ENCODE results near the gene FAF2. TPM values are rescaled to one million over a fixed set of nuclear protein-coding genes. Genes with fewer than 3 reads are reported as not detected.

The FAF2 gene
- total RNA-seq, 1 donor from 2014 or later, result 45.5 TPM

DNA sequence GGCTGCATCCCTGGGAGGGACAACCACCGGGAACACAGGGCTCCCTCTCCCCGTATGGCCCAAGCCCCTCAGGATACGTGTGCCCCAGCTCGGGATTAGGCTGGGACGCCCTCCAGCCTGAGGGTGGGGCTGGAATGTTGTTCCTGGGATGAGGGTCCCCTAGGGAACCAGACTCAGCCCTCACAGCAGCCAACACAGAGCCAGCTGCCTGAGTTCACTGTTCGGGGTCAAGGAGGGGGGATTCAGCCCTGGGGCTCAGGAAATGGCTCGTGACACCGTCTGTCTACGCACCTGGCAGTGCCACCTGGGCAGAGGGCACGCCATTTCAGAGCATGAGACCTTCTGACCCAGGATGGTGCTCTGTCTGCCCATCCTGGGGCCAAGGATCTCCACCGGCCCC lies 80.1 kb downstream of the FAF2 start:
- TF ChIP-seq, protein P1, sequence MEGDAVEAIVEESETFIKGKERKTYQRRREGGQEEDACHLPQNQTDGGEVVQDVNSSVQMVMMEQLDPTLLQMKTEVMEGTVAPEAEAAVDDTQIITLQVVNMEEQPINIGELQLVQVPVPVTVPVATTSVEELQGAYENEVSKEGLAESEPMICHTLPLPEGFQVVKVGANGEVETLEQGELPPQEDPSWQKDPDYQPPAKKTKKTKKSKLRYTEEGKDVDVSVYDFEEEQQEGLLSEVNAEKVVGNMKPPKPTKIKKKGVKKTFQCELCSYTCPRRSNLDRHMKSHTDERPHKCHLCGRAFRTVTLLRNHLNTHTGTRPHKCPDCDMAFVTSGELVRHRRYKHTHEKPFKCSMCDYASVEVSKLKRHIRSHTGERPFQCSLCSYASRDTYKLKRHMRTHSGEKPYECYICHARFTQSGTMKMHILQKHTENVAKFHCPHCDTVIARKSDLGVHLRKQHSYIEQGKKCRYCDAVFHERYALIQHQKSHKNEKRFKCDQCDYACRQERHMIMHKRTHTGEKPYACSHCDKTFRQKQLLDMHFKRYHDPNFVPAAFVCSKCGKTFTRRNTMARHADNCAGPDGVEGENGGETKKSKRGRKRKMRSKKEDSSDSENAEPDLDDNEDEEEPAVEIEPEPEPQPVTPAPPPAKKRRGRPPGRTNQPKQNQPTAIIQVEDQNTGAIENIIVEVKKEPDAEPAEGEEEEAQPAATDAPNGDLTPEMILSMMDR (IDR thresholded peaks at IDR 0.05; ENCODE audit: insufficient read depth, low read length, poor library complexity, severe bottlenecking), result no peak
- no peak for DNase-seq (ENCODE audit: low read depth)
- Histone ChIP-seq H3K27me3 (ENCODE audit: control insufficient read depth, insufficient read depth, low read length) (no peaks in the 10 kb centered on the region), H3K4me3 (ENCODE audit: low read depth, low read length) (no peak overlapping the region), H3K36me3 (ENCODE audit: control insufficient read depth, insufficient read depth, low read length) (peaks cover 5% of the 10 kb centered on the region)

DNA sequence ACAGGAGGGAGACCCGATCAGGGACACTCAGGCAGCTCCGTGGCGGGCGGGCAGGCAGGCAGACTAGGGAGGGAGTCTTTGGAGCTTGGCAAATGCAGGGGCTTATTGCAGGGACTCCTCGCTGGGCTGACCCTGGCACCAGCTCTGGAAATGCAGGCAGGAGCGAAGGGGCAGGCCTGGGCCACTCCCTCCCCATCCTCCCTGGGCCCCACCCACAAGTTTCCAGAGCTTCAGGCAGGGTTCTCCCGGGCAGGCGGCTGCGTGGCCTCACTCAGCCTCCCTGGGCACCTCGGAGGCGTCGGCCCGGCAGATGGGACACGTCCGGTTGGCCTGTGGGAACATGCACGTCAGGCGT lies 80.6 kb downstream of the FAF2 start:
- no peak for DNase-seq (ENCODE audit: low read depth)
- Histone ChIP-seq H3K27me3 (ENCODE audit: control insufficient read depth, insufficient read depth, low read length) (no peaks in the 10 kb centered on the region), H3K36me3 (ENCODE audit: control insufficient read depth, insufficient read depth, low read length) (peaks cover 5% of the 10 kb centered on the region), H3K4me3 (ENCODE audit: low read depth, low read length) (no peak overlapping the region)
- TF ChIP-seq, protein P1 (IDR thresholded peaks at IDR 0.05; ENCODE audit: insufficient read depth, low read length, poor library complexity, severe bottlenecking), result no peak

DNA sequence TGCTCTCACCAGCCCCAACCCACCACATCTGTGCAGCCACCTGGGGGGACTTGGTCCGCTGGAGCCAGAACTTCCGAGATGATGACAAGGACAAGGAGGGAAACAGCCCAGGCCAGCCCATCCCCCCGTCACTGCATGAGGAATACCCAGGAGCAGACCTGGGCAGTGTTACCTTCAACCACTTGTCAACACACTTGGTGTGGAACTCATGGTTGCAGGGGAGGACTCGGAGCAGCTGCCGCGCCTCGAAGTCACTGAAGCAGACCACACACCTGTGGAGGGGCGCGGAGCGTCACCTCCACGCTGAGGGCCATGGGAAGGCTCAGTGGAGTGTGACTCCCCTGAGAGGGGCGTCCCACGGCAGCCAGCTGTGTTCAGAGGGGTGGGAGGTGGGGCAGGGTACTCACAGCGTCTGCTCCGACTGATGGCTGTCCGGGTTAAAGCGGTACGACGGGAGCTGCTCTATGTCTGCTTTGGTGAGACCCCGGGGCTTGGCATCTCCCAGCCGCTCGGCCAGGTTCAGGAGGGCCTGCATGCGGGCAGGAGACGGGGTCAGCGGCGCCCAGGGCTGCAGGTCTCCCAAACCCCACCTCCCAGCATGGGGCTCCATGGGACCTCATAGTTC lies 81.0 kb downstream of the FAF2 start:
- no peaks in the 10 kb centered on the region for H3K27me3 ChIP-seq (ENCODE audit: control insufficient read depth, insufficient read depth, low read length)
- H3K4me3 ChIP-seq (ENCODE audit: low read depth, low read length), result no peak overlapping the region
- DNase-seq (ENCODE audit: low read depth), result no peak
- H3K36me3 ChIP-seq (ENCODE audit: control insufficient read depth, insufficient read depth, low read length), result peaks cover 5% of the 10 kb centered on the region
- TF ChIP-seq, protein P1 (IDR thresholded peaks at IDR 0.05; ENCODE audit: insufficient read depth, low read length, poor library complexity, severe bottlenecking), result no peak

DNA sequence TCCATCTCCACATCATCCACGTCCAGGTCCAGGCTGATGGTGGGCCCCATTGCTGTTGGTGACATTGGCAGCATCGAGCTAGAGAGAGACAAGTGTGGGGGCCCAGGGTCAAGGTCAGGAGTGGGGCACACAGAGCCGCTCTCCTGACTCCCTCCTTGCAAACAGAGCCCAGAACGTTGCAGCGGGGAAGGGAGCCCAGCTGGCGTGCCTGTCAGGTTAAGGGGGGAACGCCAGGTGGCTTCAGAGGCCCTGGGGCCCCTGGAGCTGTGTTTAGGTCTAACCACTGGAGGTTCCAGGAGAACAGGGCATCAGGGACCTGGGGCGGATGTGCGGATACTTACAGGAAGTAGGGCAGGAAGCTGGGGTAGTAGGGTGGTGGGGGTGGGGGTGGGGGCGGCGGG lies 81.6 kb downstream of the FAF2 start:
- DNase-seq (ENCODE audit: low read depth), result no peak
- TF ChIP-seq, protein P1 (IDR thresholded peaks at IDR 0.05; ENCODE audit: insufficient read depth, low read length, poor library complexity, severe bottlenecking), result no peak
- Histone ChIP-seq H3K4me3 (ENCODE audit: low read depth, low read length) (no peak overlapping the region), H3K36me3 (ENCODE audit: control insufficient read depth, insufficient read depth, low read length) (peaks cover 5% of the 10 kb centered on the region), H3K27me3 (ENCODE audit: control insufficient read depth, insufficient read depth, low read length) (no peaks in the 10 kb centered on the region)

DNA sequence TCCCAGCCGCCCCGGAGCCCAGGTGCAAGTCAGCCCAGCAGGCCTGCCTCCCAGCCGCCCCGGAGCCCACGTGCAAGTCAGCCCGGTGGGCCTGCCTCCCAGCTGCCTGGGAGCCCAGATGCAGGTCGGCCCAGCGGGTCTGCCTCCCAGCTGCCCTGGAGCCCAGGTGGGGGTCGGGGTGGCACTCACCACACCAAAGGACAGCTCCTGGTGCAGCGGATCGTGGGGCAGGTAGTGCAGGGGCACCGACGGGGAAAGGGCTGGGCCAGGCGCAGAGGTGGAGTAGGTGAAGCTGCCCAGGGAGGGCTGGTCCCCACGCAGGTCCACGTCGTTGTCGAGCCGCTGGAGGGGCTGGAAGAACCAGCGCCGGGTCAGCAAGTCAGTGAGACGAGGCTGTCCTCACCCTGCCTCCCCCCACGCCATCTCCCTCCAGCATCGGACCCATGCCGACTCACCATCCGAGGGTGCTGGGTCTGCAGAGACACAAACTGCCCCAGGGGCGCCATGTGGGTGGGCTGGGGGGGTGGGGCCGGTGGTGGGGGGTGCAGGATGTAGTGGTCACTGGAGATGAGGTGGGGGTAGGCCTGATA lies 82.3 kb downstream of the FAF2 start:
- TF ChIP-seq, protein P1 (IDR thresholded peaks at IDR 0.05; ENCODE audit: insufficient read depth, low read length, poor library complexity, severe bottlenecking), result no peak
- no peak for DNase-seq (ENCODE audit: low read depth)
- H3K36me3 ChIP-seq (ENCODE audit: control insufficient read depth, insufficient read depth, low read length), result peaks cover 5% of the 10 kb centered on the region
- no peaks in the 10 kb centered on the region for H3K27me3 ChIP-seq (ENCODE audit: control insufficient read depth, insufficient read depth, low read length)
- no peak overlapping the region for H3K4me3 ChIP-seq (ENCODE audit: low read depth, low read length)

Data from kidney epithelial cell (primary cell).